Ishikawa (cell line): ENCODE data around the gene SS18L1.

Experiments
- CEBPB ChIP-seq: IDR thresholded peaks from 2 replicates; pipeline ENCODE4 v1.6.1; 2012
- CREB1 ChIP-seq: IDR thresholded peaks from 2 replicates; pipeline ENCODE4 v1.6.1; 2012; ENCODE audit warnings: low read depth
- EGR1 ChIP-seq: IDR thresholded peaks from 2 replicates; pipeline ENCODE4 v1.6.1; 2012
- EP300 ChIP-seq: IDR thresholded peaks from 2 replicates; pipeline ENCODE4 v1.6.1; 2012; ENCODE audit warnings: borderline replicate concordance
- FOXM1 ChIP-seq: IDR thresholded peaks from 2 replicates; pipeline ENCODE4 v1.6.1; 2012; ENCODE audit warnings: low read depth, borderline replicate concordance
- RAD21 ChIP-seq: IDR thresholded peaks from 2 replicates; pipeline ENCODE4 v1.6.1; 2012; ENCODE audit warnings: low read depth
- TAF1 ChIP-seq: IDR thresholded peaks from 2 replicates; pipeline ENCODE4 v1.6.1; 2012; ENCODE audit warnings: low read depth, mild to moderate bottlenecking
- TEAD4 ChIP-seq: IDR thresholded peaks from 2 replicates; pipeline ENCODE4 v1.6.1; 2012
- YY1 ChIP-seq: IDR thresholded peaks from 2 replicates; pipeline ENCODE4 v1.6.1; 2012; ENCODE audit warnings: low read depth
- ZBTB7A ChIP-seq: IDR thresholded peaks from 2 replicates; pipeline ENCODE4 v1.6.1; 2012; ENCODE audit warnings: low read depth
- TF ChIP-seq, protein P1 (sequence below): IDR thresholded peaks from 2 replicates; pipeline ENCODE4 v1.6.1; 2012
- TF ChIP-seq, protein P2 (sequence below): IDR thresholded peaks from 2 replicates; pipeline ENCODE4 v1.6.1; 2012
- TF ChIP-seq, protein P3 (sequence below): IDR thresholded peaks from 2 replicates; pipeline ENCODE4 v1.6.1; 2012; ENCODE audit warnings: low read depth, mild to moderate bottlenecking

DNA sequence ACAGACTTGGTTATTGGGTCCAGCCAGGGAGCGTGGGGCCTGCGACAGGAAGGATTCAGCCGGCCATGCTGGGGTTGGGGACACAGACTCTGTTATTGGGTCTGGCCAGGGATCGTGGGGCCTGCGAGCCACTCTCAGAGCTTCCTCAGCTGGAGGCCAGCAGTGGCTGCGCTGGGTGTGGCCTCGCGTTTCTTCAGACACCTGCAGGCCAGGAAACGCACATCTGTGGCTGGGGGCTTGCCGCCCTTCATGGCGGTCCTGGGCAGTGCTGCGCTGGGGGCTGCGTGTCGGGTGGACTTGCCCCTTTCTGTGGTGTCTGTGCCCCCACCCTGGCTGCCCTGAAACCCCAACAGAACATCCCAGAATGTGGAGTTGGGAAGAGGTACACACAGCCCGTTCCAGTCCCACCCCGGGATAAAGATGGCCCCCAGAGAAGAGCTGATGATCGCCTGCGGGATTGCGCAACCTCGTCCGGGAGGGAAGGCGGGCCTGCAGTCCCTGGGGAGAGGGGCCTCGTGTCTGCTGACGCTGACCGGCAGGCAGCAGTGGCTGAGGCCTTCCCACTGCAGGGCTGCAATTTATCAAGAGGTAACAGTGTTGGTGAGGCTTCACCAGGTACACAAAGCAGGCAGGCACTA lies 22.3 kb downstream of the SS18L1 start:
- TF ChIP-seq TAF1 (no peak), YY1 (no peak), EP300 (no peak), CREB1 (no peak), TEAD4 (no peak), RAD21 (no peak), CEBPB (peak; percentile 89), ZBTB7A (no peak), FOXM1 (no peak), EGR1 (no peak)
- TF ChIP-seq, protein P1, sequence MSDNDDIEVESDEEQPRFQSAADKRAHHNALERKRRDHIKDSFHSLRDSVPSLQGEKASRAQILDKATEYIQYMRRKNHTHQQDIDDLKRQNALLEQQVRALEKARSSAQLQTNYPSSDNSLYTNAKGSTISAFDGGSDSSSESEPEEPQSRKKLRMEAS = no peak
- TF ChIP-seq, protein P2, sequence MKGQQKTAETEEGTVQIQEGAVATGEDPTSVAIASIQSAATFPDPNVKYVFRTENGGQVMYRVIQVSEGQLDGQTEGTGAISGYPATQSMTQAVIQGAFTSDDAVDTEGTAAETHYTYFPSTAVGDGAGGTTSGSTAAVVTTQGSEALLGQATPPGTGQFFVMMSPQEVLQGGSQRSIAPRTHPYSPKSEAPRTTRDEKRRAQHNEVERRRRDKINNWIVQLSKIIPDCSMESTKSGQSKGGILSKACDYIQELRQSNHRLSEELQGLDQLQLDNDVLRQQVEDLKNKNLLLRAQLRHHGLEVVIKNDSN = no peak
- TF ChIP-seq, protein P3, sequence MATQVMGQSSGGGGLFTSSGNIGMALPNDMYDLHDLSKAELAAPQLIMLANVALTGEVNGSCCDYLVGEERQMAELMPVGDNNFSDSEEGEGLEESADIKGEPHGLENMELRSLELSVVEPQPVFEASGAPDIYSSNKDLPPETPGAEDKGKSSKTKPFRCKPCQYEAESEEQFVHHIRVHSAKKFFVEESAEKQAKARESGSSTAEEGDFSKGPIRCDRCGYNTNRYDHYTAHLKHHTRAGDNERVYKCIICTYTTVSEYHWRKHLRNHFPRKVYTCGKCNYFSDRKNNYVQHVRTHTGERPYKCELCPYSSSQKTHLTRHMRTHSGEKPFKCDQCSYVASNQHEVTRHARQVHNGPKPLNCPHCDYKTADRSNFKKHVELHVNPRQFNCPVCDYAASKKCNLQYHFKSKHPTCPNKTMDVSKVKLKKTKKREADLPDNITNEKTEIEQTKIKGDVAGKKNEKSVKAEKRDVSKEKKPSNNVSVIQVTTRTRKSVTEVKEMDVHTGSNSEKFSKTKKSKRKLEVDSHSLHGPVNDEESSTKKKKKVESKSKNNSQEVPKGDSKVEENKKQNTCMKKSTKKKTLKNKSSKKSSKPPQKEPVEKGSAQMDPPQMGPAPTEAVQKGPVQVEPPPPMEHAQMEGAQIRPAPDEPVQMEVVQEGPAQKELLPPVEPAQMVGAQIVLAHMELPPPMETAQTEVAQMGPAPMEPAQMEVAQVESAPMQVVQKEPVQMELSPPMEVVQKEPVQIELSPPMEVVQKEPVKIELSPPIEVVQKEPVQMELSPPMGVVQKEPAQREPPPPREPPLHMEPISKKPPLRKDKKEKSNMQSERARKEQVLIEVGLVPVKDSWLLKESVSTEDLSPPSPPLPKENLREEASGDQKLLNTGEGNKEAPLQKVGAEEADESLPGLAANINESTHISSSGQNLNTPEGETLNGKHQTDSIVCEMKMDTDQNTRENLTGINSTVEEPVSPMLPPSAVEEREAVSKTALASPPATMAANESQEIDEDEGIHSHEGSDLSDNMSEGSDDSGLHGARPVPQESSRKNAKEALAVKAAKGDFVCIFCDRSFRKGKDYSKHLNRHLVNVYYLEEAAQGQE = no peak
